Memory B cell (primary cell): ENCODE results near the gene IGF2R.

Experiments
- ATAC-seq: fragments of 150-1000 bp; cut with Tn5 transposase; 2 replicates; pipeline ENCODE4 v1.10.0; 2021; ENCODE audit warnings: low read depth, mild to moderate bottlenecking, moderate library complexity
- DNase-seq, 2 donors: peaks; one replicate each; pipeline ENCODE4 v3.0.0; 2022; ENCODE audit warnings: low spot score in 2 of 2
- H3K27ac Mint-ChIP-seq: one replicate; pipeline ENCODE4 v1.8.0; 2022; ENCODE audit warnings: mild to moderate bottlenecking, moderate library complexity, mixed read lengths
- H3K27me3 Mint-ChIP-seq: one replicate; pipeline ENCODE4 v1.8.0; 2022; ENCODE audit warnings: mixed read lengths
- H3K36me3 Mint-ChIP-seq: one replicate; pipeline ENCODE4 v1.8.0; 2022; ENCODE audit warnings: mild to moderate bottlenecking, mixed read lengths
- H3K4me1 Mint-ChIP-seq: one replicate; pipeline ENCODE4 v1.8.0; 2022; ENCODE audit warnings: mixed read lengths
- H3K4me3 Mint-ChIP-seq: one replicate; pipeline ENCODE4 v1.8.0; 2022; ENCODE audit warnings: mild to moderate bottlenecking, moderate library complexity, mixed read lengths
- H3K9me3 Mint-ChIP-seq: one replicate; pipeline ENCODE4 v1.8.0; 2022; ENCODE audit warnings: mixed read lengths

Gene IGF2R

DNA sequence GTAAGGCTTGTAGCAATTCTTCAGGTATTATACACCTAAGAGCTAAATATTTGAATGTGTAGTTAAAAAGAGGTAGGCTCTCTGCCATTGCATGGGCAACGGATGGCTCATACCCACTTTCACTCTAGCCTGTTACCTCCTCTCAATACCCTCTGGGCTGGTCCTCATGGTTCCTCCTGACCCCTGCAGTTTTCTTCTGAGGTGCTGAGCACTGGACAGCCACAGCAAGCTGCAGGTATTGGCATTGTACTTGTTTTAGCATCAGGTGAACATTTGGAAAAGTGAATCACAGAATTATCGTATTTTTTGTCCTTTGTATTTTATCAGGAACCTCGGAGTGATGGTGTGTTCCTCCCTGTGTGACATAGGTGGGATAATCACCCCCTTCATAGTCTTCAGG is 185.6 kb downstream of the IGF2R start:
- peaks cover 4% of the 10 kb centered on the region for H3K36me3 Mint-ChIP-seq
- no peak overlapping the region for H3K4me3 Mint-ChIP-seq
- no peak overlapping the region for H3K27ac Mint-ChIP-seq
- H3K4me1 Mint-ChIP-seq: no peaks in the 10 kb centered on the region
- DNase-seq: no peak
- no peaks in the 10 kb centered on the region for H3K27me3 Mint-ChIP-seq
- ATAC-seq: no peak
- peaks cover 12% of the 10 kb centered on the region for H3K9me3 Mint-ChIP-seq

- DNase-seq (no peak), ATAC-seq (no peak)
- no peak overlapping the region for H3K27ac Mint-ChIP-seq
- H3K4me3 Mint-ChIP-seq: no peak overlapping the region
- peaks cover 2% of the 10 kb centered on the region for H3K27me3 Mint-ChIP-seq
- no peaks in the 10 kb centered on the region for H3K4me1 Mint-ChIP-seq
- H3K36me3 Mint-ChIP-seq: peaks cover 1% of the 10 kb centered on the region
- H3K9me3 Mint-ChIP-seq: peaks cover 8% of the 10 kb centered on the region
Observed at GRCh38 chr6:160156842-160157241, 188.0 kb downstream of the IGF2R start.

GRCh38 chr6:160160450-160160849 is 191.6 kb downstream of the IGF2R start:
- H3K27ac Mint-ChIP-seq: no peak overlapping the region
- peaks cover 4% of the 10 kb centered on the region for H3K27me3 Mint-ChIP-seq
- no peak overlapping the region for H3K4me3 Mint-ChIP-seq
- ATAC-seq (no peak), DNase-seq (no peak)
- H3K9me3 Mint-ChIP-seq: no peaks in the 10 kb centered on the region
- H3K36me3 Mint-ChIP-seq: no peaks in the 10 kb centered on the region
- no peaks in the 10 kb centered on the region for H3K4me1 Mint-ChIP-seq
